Lower lobe of right lung (tissue), 2 donors: ENCODE data around the gene NBAS. TPM values are rescaled to one million over a fixed set of nuclear protein-coding genes. Genes with fewer than 3 reads are reported as not detected.
"Not testable (repeated sequence)": the region's sequence is repeated elsewhere in the genome, so short reads cannot be mapped to it uniquely, and the experiment has no call there.

Source experiments
- ATAC-seq, 2 donors: fragments of 200-7000 bp; cut with Tn5 transposase; one replicate each; pipeline ENCODE4 v1.9.1; 2020 to 2022; ENCODE audit warnings: mild to moderate bottlenecking in 2 of 2, moderate library complexity in 2 of 2
- DNase-seq: peaks from one replicate; pipeline ENCODE4 v3.0.0-alpha.2; 2020
- H3K27ac ChIP-seq: fragments of 200-600 bp; one replicate; pipeline ENCODE4 v1.8.0; 2022
- H3K27me3 ChIP-seq: fragments of 200-600 bp; one replicate; pipeline ENCODE4 v1.8.0; 2022; ENCODE audit warnings: low read depth
- H3K36me3 ChIP-seq: fragments of 200-600 bp; one replicate; pipeline ENCODE4 v1.8.0; 2022; ENCODE audit warnings: mild to moderate bottlenecking
- H3K4me1 ChIP-seq: fragments of 200-600 bp; one replicate; pipeline ENCODE4 v1.8.0; 2022
- H3K4me3 ChIP-seq: fragments of 200-600 bp; one replicate; pipeline ENCODE4 v1.8.0; 2022; ENCODE audit warnings: mild to moderate bottlenecking
- H3K9me3 ChIP-seq: fragments of 200-600 bp; one replicate; pipeline ENCODE4 v1.8.0; 2022
- intact Hi-C: fragments of 100-400 bp; cut with DNase I; formaldehyde crosslinking; loops from one replicate; pipeline ENCODE4 v1.11.0; 2022
- total RNA-seq: library from RNA; stranded (reverse); fragmentation: NEBNext Ultra II Directional; extraction: Animal tissue kit (Norgen Biotek cat#: 25700); gene quantifications from one replicate; pipeline ENCODE4 v1.2.1, GENCODE V29; 2021
- TF ChIP-seq, protein P1 (sequence below): fragments of 200-600 bp; IDR thresholded peaks from one replicate; pipeline ENCODE4 v1.8.0; 2022; ENCODE audit warnings: antibody characterized with exemption, mild to moderate bottlenecking
- donor health status: DM: no; HTN: yes; CAD: no; lungs with severe emphysema.

The NBAS gene
- total RNA-seq, 1 donor from 2014 or later: 42.4 TPM

DNA sequence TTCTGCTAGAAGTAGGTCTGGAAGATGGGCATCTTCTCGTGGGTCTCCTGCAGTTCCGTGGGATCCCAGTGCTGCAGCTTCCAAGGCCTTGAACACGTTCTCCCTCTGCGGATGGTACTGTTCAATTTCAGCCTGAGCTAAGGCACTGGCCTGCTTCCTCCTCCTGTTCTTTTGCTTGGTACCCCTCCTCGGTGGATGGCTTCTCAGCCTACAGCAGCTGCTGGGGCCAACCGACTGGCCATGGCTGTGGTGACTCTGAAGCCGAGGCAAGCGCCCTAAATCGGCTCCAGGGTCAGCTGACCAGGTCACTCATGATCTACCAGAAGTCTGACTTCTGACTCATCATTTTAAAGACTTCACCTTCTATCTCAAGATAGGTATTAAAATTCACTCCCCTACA lies 150.2 kb downstream of the NBAS start:
- DNase-seq: no peak
- no peak for ATAC-seq
- Histone ChIP-seq H3K9me3 (no peaks in the 10 kb centered on the region), H3K4me3 (no peak overlapping the region), H3K36me3 (peaks cover 52% of the 10 kb centered on the region), H3K27me3 (no peaks in the 10 kb centered on the region), H3K27ac (no peak overlapping the region), H3K4me1 (no peaks in the 10 kb centered on the region)
- TF ChIP-seq, protein P1, sequence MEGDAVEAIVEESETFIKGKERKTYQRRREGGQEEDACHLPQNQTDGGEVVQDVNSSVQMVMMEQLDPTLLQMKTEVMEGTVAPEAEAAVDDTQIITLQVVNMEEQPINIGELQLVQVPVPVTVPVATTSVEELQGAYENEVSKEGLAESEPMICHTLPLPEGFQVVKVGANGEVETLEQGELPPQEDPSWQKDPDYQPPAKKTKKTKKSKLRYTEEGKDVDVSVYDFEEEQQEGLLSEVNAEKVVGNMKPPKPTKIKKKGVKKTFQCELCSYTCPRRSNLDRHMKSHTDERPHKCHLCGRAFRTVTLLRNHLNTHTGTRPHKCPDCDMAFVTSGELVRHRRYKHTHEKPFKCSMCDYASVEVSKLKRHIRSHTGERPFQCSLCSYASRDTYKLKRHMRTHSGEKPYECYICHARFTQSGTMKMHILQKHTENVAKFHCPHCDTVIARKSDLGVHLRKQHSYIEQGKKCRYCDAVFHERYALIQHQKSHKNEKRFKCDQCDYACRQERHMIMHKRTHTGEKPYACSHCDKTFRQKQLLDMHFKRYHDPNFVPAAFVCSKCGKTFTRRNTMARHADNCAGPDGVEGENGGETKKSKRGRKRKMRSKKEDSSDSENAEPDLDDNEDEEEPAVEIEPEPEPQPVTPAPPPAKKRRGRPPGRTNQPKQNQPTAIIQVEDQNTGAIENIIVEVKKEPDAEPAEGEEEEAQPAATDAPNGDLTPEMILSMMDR: no peak
- intact Hi-C loops: no loop called here

DNA sequence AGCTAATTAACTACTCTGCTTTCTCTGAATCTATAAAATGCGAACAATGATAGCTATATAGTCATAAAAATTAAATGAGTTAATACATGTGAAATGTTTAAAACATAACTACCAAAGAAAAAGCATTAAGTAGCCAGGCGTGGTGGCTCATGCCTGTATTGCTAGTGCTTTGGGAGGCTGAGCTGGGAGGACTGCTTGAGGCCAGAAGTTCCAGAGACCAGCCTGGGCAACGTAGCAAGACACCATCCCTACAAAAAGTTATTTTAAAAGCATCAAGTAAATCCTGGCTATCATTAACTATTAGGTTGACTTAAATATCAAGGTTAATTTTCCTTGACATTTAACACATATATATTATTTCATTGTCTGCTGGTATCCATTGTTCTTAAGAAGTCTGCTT lies 152.4 kb downstream of the NBAS start:
- no peak for DNase-seq
- Histone ChIP-seq H3K4me1 (no peaks in the 10 kb centered on the region), H3K27ac (no peak overlapping the region), H3K27me3 (no peaks in the 10 kb centered on the region), H3K4me3 (no peak overlapping the region), H3K9me3 (no peaks in the 10 kb centered on the region), H3K36me3 (peaks cover 31% of the 10 kb centered on the region)
- intact Hi-C loops: no loop called here
- TF ChIP-seq, protein P1: no peak
- ATAC-seq: no peak

DNA sequence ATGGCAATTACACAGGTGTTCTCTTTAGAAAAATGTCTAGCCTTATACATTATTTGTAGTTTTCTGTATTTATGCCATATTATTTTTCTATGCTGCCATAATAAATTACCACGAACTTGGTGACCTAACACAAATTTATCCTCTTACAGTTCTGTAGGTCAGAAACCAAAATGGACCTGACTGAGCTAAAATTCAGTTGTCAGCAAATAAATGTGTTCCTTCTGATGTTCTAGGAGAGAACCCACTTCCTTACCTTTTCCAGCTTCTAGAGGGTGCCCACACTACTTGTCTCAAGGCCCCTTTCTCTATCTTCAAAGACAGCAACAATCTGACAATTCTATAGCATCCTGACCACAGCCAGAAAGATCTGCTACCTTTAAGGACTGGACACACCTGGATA lies 153.5 kb downstream of the NBAS start:
- H3K27ac ChIP-seq: no peak overlapping the region
- intact Hi-C loops: no loop called here
- H3K27me3 ChIP-seq: no peaks in the 10 kb centered on the region
- TF ChIP-seq, protein P1: no peak
- ATAC-seq (no peak), DNase-seq (no peak)
- peaks cover 25% of the 10 kb centered on the region for H3K36me3 ChIP-seq
- H3K4me3 ChIP-seq: no peak overlapping the region
- H3K9me3 ChIP-seq: no peaks in the 10 kb centered on the region
- H3K4me1 ChIP-seq: no peaks in the 10 kb centered on the region

DNA sequence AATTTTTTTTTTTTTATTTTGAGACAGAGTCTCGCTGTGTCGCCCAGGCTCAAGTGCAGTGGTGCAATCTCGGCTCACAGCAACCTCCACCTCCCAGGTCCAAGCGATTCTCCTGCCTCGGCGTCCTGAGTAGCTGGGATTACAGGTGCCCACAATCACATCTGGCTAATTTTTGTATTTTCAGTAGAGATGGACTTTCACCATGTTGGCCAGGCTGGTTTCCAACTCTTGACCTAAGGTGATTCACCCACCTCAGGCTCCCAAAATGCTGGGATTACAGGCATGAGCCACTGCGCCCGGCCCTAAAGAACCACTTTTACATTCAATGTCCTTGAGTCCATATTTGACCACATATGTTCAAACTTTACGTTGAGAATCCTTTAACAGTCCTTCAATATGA lies 156.6 kb downstream of the NBAS start:
- H3K27me3 ChIP-seq, H3K4me3 ChIP-seq, H3K36me3 ChIP-seq, ATAC-seq, DNase-seq, H3K4me1 ChIP-seq, intact Hi-C loops, H3K27ac ChIP-seq, H3K9me3 ChIP-seq: not testable (repeated sequence)

DNA sequence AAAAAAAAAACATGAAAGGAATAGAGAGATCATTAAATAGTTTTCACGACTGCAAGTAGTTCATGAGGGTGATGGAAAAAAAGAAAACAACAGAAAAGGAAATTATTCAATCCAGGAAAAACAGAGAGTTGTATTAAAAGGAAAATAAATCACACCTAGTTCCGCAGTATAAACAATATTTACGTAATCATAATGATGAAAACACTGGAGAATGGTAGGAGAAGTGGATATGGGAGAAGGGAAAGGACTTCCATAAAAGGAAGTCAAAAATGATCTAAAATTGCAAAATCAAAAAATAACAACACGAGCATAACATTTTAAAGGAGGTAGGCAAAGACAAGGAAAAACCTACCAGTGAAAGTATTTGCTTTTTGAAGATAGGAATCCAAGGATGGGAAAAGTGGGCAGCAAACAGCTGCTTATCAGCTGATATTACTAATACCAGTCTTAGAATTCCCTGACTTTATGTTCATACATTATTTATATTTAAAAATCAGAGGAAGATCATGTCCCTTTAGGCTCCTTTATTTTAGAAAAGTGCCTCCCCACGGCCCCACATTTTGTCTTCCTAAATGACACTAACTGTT lies 160.8 kb downstream of the NBAS start:
- Histone ChIP-seq H3K9me3 (no peaks in the 10 kb centered on the region), H3K27me3 (no peaks in the 10 kb centered on the region), H3K4me1 (no peaks in the 10 kb centered on the region), H3K27ac (no peak overlapping the region), H3K36me3 (peaks cover 11% of the 10 kb centered on the region), H3K4me3 (no peak overlapping the region)
- intact Hi-C loops: no loop called here
- ATAC-seq (no peak), DNase-seq (no peak)
- TF ChIP-seq, protein P1: no peak

DNA sequence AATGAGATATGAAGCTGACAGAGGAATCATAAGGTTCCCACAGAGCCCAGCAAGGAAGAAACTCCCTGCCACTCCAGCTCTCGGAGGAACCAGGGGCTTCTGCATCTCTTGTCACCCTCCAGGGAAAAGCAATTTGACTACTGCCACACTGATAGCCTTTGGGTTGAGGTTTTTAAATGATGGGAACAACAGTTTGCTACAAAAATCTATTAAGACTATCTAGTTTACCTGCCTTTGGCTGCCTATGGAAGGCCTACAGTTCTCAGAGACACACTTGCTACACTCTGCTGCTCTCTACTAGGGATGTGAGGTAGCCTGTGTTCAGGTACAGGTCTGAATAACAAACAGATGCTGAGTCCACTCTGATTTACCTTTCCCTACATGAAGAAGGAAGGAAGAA lies 161.9 kb downstream of the NBAS start:
- Histone ChIP-seq H3K4me3 (no peak overlapping the region), H3K4me1 (no peaks in the 10 kb centered on the region), H3K27me3 (no peaks in the 10 kb centered on the region), H3K9me3 (no peaks in the 10 kb centered on the region), H3K36me3 (peaks cover 11% of the 10 kb centered on the region), H3K27ac (no peak overlapping the region)
- DNase-seq (no peak), ATAC-seq (no peak)
- intact Hi-C loops: no loop called here
- TF ChIP-seq, protein P1: no peak
